ENCODE data around the gene SKI. TPM values are rescaled to one million over a fixed set of nuclear protein-coding genes. Genes with fewer than 3 reads are reported as not detected.
A peak's percentile ranks its signal among the peaks of the same experiment; 100 is the strongest.

Gene SKI
- total RNA-seq, 6 experiments from 2014 or later: 23.7 to 84.8 (median 31.4) TPM

- Histone ChIP-seq H3K4me3 (no peak overlapping the region), H3K4me1 (peaks cover 0 to 47% (median 18%) of the 10 kb centered on the region in 4 donors), H3K27me3 (no peaks in the 10 kb centered on the region), H3K27ac (peak overlapping the region; percentile 13 to 57 (median 47)), H3K36me3 (no peaks in the 10 kb centered on the region), H3K9me3 (no peaks in the 10 kb centered on the region)
- intact Hi-C loops (cut with DNase I): no loop called here
- ATAC-seq: peak in 1 of 4 donors; percentile 2
- TF ChIP-seq POLR2A (IDR thresholded peaks at IDR 0.05): no peak
- TF ChIP-seq CTCF (IDR thresholded peaks at IDR 0.05): no peak
- WGBS (ENCODE audit: insufficient coverage, low coverage, low lambda C conversion rate, missing lambda C conversion rate): no CpG with 5 or more reads among the region's 16 CpGs
- DNase-seq: no peak
Observed at GRCh38 chr1:2278591-2279209, 50.6 kb downstream of the SKI start.

GRCh38 chr1:2279210-2279639 is 51.1 kb downstream of the SKI start:
- H3K27me3 ChIP-seq: no peaks in the 10 kb centered on the region
- ATAC-seq: peak; percentile 53 to 71 (median 56)
- H3K27ac ChIP-seq: peak overlapping the region; percentile 44 to 70 (median 63)
- WGBS (ENCODE audit: insufficient coverage, low coverage, low lambda C conversion rate, missing lambda C conversion rate): 32% methylated on average over 8 of the region's 13 CpGs
- peak in 2 of 3 donors; percentile 66 to 73 for DNase-seq
- intact Hi-C loops (cut with DNase I): no loop called here
- peaks cover 0 to 52% (median 19%) of the 10 kb centered on the region in 4 donors for H3K4me1 ChIP-seq
- TF ChIP-seq CTCF (IDR thresholded peaks at IDR 0.05): no peak
- TF ChIP-seq POLR2A (IDR thresholded peaks at IDR 0.05): no peak
- H3K9me3 ChIP-seq: no peaks in the 10 kb centered on the region
- H3K36me3 ChIP-seq: no peaks in the 10 kb centered on the region
- no peak overlapping the region for H3K4me3 ChIP-seq

- DNase-seq (peak in 2 of 3 donors; percentile 61 to 65), ATAC-seq (peak; percentile 40 to 66 (median 54))
- Histone ChIP-seq H3K27ac (peak overlapping the region; percentile 44 to 70 (median 63)), H3K4me3 (no peak overlapping the region), H3K36me3 (no peaks in the 10 kb centered on the region), H3K9me3 (no peaks in the 10 kb centered on the region), H3K4me1 (peaks cover 0 to 52% (median 19%) of the 10 kb centered on the region in 4 donors), H3K27me3 (no peaks in the 10 kb centered on the region)
- intact Hi-C loops (cut with DNase I): no loop called here
- no peak for TF ChIP-seq CTCF (IDR thresholded peaks at IDR 0.05)
- no peak for TF ChIP-seq POLR2A (IDR thresholded peaks at IDR 0.05)
- 46% methylated on average over 2 of the region's 9 CpGs for WGBS (ENCODE audit: insufficient coverage, low coverage, low lambda C conversion rate, missing lambda C conversion rate)
Observed at GRCh38 chr1:2279817-2280216, 51.7 kb downstream of the SKI start.

GRCh38 chr1:2282556-2283270 is 54.6 kb downstream of the SKI start:
- no peak for TF ChIP-seq CTCF (IDR thresholded peaks at IDR 0.05)
- no peak for TF ChIP-seq POLR2A (IDR thresholded peaks at IDR 0.05)
- Histone ChIP-seq H3K4me3 (no peak overlapping the region), H3K27me3 (no peaks in the 10 kb centered on the region), H3K4me1 (peaks cover 0 to 47% (median 15%) of the 10 kb centered on the region in 4 donors), H3K36me3 (no peaks in the 10 kb centered on the region), H3K27ac (no peak overlapping the region), H3K9me3 (no peaks in the 10 kb centered on the region)
- intact Hi-C loops (cut with DNase I): no loop called here
- DNase-seq (peak in 2 of 3 donors; percentile 23 to 43), ATAC-seq (no peak)
- WGBS (ENCODE audit: insufficient coverage, low coverage, low lambda C conversion rate, missing lambda C conversion rate): no CpG with 5 or more reads among the region's 29 CpGs
